Stimulated activated CD4-positive, alpha-beta T cell treated with anti-CD3 and anti-CD28 coated beads, Interleukin-12 subunit alpha, Interleukin-12 subunit beta, amount 100 ng/mL, for 4 hours (primary cell): Measurements from ENCODE around the gene LAGE3.

Source experiments
- DNase-seq: peaks from one replicate; pipeline ENCODE4 v3.0.0-alpha.2; 2020

The LAGE3 gene

GRCh38 chrX:154431341-154431740 is 47.7 kb downstream of the LAGE3 start:
- no peak for DNase-seq

GRCh38 chrX:154430916-154431315 is 48.2 kb downstream of the LAGE3 start:
- no peak for DNase-seq

GRCh38 chrX:154430479-154430878 is 48.6 kb downstream of the LAGE3 start:
- DNase-seq = no peak

GRCh38 chrX:154429711-154430110 is 49.4 kb downstream of the LAGE3 start:
- DNase-seq = no peak

- peak; percentile 80 for DNase-seq
Measured at GRCh38 chrX:154428176-154429171, 50.6 kb downstream of the LAGE3 start, which contains the start of gene ATP6AP1. ATP6AP1 (plus strand) TSS chrX:154428677; CDS start chrX:154428693, 16 bp downstream.
